Endothelial cell of umbilical vein (primary cell): ENCODE measurements around the gene CD101. TPM values are rescaled to one million over a fixed set of nuclear protein-coding genes. Genes with fewer than 3 reads are reported as not detected.

ENCODE experiments used
- Bru-seq: library from RNA; stranded (reverse); fragments of 400-500 nt; gene quantifications from one replicate; lab custom pipeline; 2021; lab: Mats Ljungman, UMichigan
- BruChase-seq, 2 experiments: library from RNA; stranded (reverse); fragments of 400-500 nt; gene quantifications; one replicate each; lab custom pipeline; 2021; lab: Mats Ljungman, UMichigan
- BruUV-seq: library from RNA; stranded (reverse); fragments of 400-500 nt; replicated peaks from 2 replicates; lab custom pipeline; 2021; lab: Mats Ljungman, UMichigan
- CTCF ChIA-PET: fragments of 300-600, 350-600 bp; sonication (Branson Sonifier 250); formaldehyde crosslinking; loops from one replicate; lab custom pipeline; 2021; ENCODE audit warnings: antibody characterized with exemption, inconsistent platforms; lab: Charles Lee
- POLR2A ChIA-PET: fragments of 300-600, 350-600 bp; sonication (Branson Sonifier 250); formaldehyde crosslinking; loops from one replicate; lab custom pipeline; 2021; ENCODE audit warnings: antibody characterized with exemption, inconsistent platforms; lab: Charles Lee
- DNase-seq: peaks from one replicate; pipeline ENCODE4 v3.0.0-alpha.2; 2011; ENCODE audit warnings: low read depth, low spot score
- FAIRE-seq: peaks from 2 replicates; lab custom pipeline; 2011; peaks lifted over from hg19 to GRCh38; lab: Jason Lieb, UNC
- H2AFZ ChIP-seq: 2 replicates; pipeline ENCODE4 v1.6.0; 2012; ENCODE audit warnings: low read depth, low read length, control low read depth, inconsistent platforms
- H3K27ac ChIP-seq: 2 replicates; pipeline ENCODE4 v1.5.1; 2011; ENCODE audit warnings: low read depth, mild to moderate bottlenecking, control low read depth, low read length, moderate library complexity; ENCODE audit not compliant: insufficient read depth
- H3K27me3 ChIP-seq, 2 experiments: 2 replicates each; pipeline versions ENCODE4 v1.6.0 to v1.6.1; 2011; ENCODE audit warnings: low read length in 2 of 2, mixed read lengths in 1 of 2; ENCODE audit not compliant: control insufficient read depth in 2 of 2, insufficient read depth in 2 of 2
- H3K36me3 ChIP-seq, 2 experiments: 2 replicates in 1 of 2; 3 replicates in 1 of 2; pipeline ENCODE4 v1.5.1; 2011; ENCODE audit warnings: low read length in 2 of 2, mild to moderate bottlenecking in 1 of 2, moderate library complexity in 1 of 2; ENCODE audit not compliant: control insufficient read depth in 2 of 2, insufficient read depth in 2 of 2; ENCODE audit errors: extremely low read depth in 1 of 2
- H3K4me1 ChIP-seq: 3 replicates; pipeline ENCODE4 v1.5.1; 2011; ENCODE audit warnings: mild to moderate bottlenecking, low read length; ENCODE audit not compliant: control insufficient read depth, insufficient read depth; ENCODE audit errors: extremely low read depth
- H3K4me2 ChIP-seq: 2 replicates; pipeline ENCODE4 v1.6.1; 2011; ENCODE audit warnings: low read length, control low read depth, mixed read lengths; ENCODE audit not compliant: insufficient read depth
- H3K4me3 ChIP-seq, 3 experiments: fragments of 200-600 bp in 1 of 3; sonication (generic), shearing (Covaris generic) in 1 of 3; replicated peaks in 1 of 3; 2 replicates each; pipeline ENCODE4 v1.5.1; 2011 to 2016; ENCODE audit warnings: control low read depth in 3 of 3, low read length in 3 of 3, mild to moderate bottlenecking in 2 of 3, inconsistent platforms in 1 of 3, low read depth in 1 of 3, moderate library complexity in 1 of 3; ENCODE audit not compliant: insufficient read depth in 1 of 3
- H3K79me2 ChIP-seq: 2 replicates; pipeline ENCODE4 v1.6.0; 2012; ENCODE audit warnings: low read length, inconsistent platforms; ENCODE audit not compliant: control insufficient read depth, insufficient read depth
- H3K9ac ChIP-seq: replicated peaks from 2 replicates; pipeline ENCODE3; 2011; ENCODE audit warnings: low read length, control low read depth; ENCODE audit not compliant: insufficient read depth; ENCODE audit errors: extremely low read depth
- H3K9me1 ChIP-seq: replicated peaks from 3 replicates; pipeline ENCODE4 v1.6.0; 2011; ENCODE audit warnings: mild to moderate bottlenecking, low read length; ENCODE audit not compliant: control insufficient read depth, insufficient read depth; ENCODE audit errors: extremely low read depth
- H3K9me3 ChIP-seq: replicated peaks from 2 replicates; pipeline ENCODE4 v1.5.1; 2012; ENCODE audit warnings: low read length, inconsistent platforms; ENCODE audit not compliant: control insufficient read depth, insufficient read depth
- H4K20me1 ChIP-seq: replicated peaks from 2 replicates; pipeline ENCODE3; 2011; ENCODE audit warnings: mild to moderate bottlenecking, low read length; ENCODE audit not compliant: control insufficient read depth, insufficient read depth; ENCODE audit errors: extremely low read depth
- EZH2 ChIP-seq: IDR thresholded peaks from 2 replicates; pipeline ENCODE4 v1.6.1; 2012; ENCODE audit warnings: borderline replicate concordance, low read depth, mild to moderate bottlenecking, moderate library complexity, low read length, inconsistent platforms; ENCODE audit not compliant: severe bottlenecking
- dilution Hi-C: fragments of 300-500 bp; cut with MboI; formaldehyde crosslinking; loops from one replicate; pipeline ENCODE4 v1.15.0; 2019; ENCODE audit warnings: low sequenced_read_pairs; ENCODE audit not compliant: extremely low pct_ligation_motif_present
- intact Hi-C: fragments of 100-400 bp; cut with micrococcal nuclease; formaldehyde crosslinking; loops from one replicate; pipeline ENCODE4 v1.10.0; 2022
- long read RNA-seq: library from polyadenylated mRNA; stranded (forward); transcript quantifications from one replicate; pipeline ENCODE4 v2.0.0, GENCODE V29; 2021
- polyA minus RNA-seq, 3 experiments: library from RNA; depleted of rRNA, polyadenylated mRNA; stranded (reverse); fragments of >200 nt; gene quantifications; 1 replicate in 1 of 3; 2 replicates in 2 of 3; pipeline ENCODE4 v1.2.3, GENCODE V29; 2011
- polyA plus RNA-seq, 4 experiments: library from polyadenylated mRNA; depleted of rRNA in 3 of 4; stranded (reverse) in 3 of 4; unstranded in 1 of 4; fragments of >200 nt; gene quantifications; 2 replicates each; pipeline versions ENCODE4 v1.2.1 to v1.2.3, GENCODE V29; 2011 to 2012; ENCODE audit warnings: missing spikeins in 1 of 4
- total RNA-seq: library from RNA; stranded (reverse); gene quantifications from 2 replicates; pipeline ENCODE4 v1.2.3, GENCODE V29; 2021

CD101 gene, protein sequence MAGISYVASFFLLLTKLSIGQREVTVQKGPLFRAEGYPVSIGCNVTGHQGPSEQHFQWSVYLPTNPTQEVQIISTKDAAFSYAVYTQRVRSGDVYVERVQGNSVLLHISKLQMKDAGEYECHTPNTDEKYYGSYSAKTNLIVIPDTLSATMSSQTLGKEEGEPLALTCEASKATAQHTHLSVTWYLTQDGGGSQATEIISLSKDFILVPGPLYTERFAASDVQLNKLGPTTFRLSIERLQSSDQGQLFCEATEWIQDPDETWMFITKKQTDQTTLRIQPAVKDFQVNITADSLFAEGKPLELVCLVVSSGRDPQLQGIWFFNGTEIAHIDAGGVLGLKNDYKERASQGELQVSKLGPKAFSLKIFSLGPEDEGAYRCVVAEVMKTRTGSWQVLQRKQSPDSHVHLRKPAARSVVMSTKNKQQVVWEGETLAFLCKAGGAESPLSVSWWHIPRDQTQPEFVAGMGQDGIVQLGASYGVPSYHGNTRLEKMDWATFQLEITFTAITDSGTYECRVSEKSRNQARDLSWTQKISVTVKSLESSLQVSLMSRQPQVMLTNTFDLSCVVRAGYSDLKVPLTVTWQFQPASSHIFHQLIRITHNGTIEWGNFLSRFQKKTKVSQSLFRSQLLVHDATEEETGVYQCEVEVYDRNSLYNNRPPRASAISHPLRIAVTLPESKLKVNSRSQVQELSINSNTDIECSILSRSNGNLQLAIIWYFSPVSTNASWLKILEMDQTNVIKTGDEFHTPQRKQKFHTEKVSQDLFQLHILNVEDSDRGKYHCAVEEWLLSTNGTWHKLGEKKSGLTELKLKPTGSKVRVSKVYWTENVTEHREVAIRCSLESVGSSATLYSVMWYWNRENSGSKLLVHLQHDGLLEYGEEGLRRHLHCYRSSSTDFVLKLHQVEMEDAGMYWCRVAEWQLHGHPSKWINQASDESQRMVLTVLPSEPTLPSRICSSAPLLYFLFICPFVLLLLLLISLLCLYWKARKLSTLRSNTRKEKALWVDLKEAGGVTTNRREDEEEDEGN
- total RNA-seq (0.30 and 0.97 TPM in 2 replicates), polyA plus RNA-seq (0.04 and 0.48 TPM in 2 replicates), polyA minus RNA-seq (0.63 and 0.89 TPM in 2 replicates), Bru-seq, nascent RNA (percentile 29 among the genes with signal in this experiment), BruChase-seq, experiment 1, labeled RNA remaining after a 6-hour chase (percentile 37 among the genes with signal in this experiment), BruChase-seq, experiment 2, labeled RNA remaining after a 2-hour chase (percentile 33 among the genes with signal in this experiment)
- 0.20 and 0.32 TPM in 2 replicates for polyA plus RNA-seq (2011; cell fraction: cytosol; rRNA removed)
- polyA plus RNA-seq (2011; cell fraction: nucleus; rRNA removed) = 1.1 and 1.7 TPM in 2 replicates
- polyA plus RNA-seq (2012) = 0.72 TPM in 2 replicates
- polyA minus RNA-seq (2011; cell fraction: cytosol; rRNA and poly(A)+ RNA removed) = not detected
- polyA minus RNA-seq (2011; cell fraction: nucleus; rRNA and poly(A)+ RNA removed) = 0.82 and 3.1 TPM in 2 replicates
- long read RNA-seq, partial matches to known transcripts = 0 of 1 reads
- long read RNA-seq, other reads (novel, unspliced or antisense) = 1 of 1 reads

DNA sequence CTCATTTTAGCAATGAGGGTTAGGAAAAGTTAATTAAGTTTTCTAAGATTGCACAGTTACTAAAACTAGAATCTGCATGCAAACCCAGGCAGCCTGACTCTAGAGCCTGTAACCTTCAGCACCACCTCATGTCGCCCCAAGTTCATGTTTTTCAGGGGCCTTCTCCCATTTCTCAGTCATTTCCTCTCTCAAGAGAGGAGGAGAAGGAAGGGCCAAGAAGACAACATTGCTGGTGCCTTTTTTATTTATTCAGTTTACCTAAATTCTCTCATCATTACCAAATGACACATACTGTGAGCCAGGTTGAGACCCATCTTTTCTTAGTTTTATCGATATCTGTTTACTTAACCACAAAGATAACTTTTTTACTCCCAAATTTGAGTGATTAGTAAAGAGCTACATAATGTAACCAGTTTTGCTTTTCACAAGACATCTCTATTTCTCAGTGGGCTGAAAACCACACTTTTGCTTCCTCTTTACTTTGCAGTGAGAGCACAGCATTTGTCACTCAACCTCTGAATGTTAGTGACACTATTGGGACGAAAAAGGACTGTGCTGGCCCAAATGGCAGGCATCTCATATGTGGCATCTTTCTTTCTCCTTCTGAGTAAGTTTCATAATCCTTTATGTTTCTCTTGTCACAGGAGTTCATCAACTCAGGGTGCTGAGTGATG is at the start of gene CD101:
Gene CD101 (plus strand): TSS at position 507 of the 674 bp plus-strand sequence. CDS start 58 bp downstream, at position 565.
- Histone ChIP-seq H3K9me1 (no peaks in the 10 kb centered on the region), H3K4me3 (no peak within 1 kb of the TSS), H4K20me1 (no peaks in the 10 kb centered on the region), H3K4me2 (no peak within 1 kb of the TSS), H3K27me3 (peaks cover 0 to 7% of the 10 kb centered on the region in 2 experiments), H3K9me3 (no peaks in the 10 kb centered on the region), H3K79me2 (no peaks in the 10 kb centered on the region), H3K36me3 (no peaks in the 10 kb centered on the region), H3K9ac (no peak within 1 kb of the TSS), H3K27ac (no peak within 1 kb of the TSS), H3K4me1 (no peaks in the 10 kb centered on the region), H2AFZ (no peak within 1 kb of the TSS)
- no TSS peak for BruUV-seq
- POLR2A ChIA-PET = no interaction called here
- TF ChIP-seq EZH2 = no peak
- intact Hi-C loops (no loop called here), dilution Hi-C loops (no loop called here)
- DNase-seq = no peak
- CTCF ChIA-PET = interaction anchor here (1.0 kb wide), 1 partner anchor 8 kb away, joined by 4 read pairs; no protein-coding TSS in a partner anchor
- FAIRE-seq = no peak
